Keratinocyte (primary cell): ENCODE data around the gene MYT1. TPM values are rescaled to one million over a fixed set of nuclear protein-coding genes. Genes with fewer than 3 reads are reported as not detected.

Experiments
- DNase-seq: peaks from one replicate; pipeline ENCODE4 v3.0.0-alpha.2; 2011; ENCODE audit warnings: low read depth, missing footprints, low spot score
- FAIRE-seq: peaks from 2 replicates; lab custom pipeline; 2011; peaks lifted over from hg19 to GRCh38; lab: Jason Lieb, UNC
- H2AFZ ChIP-seq: 2 replicates; pipeline ENCODE4 v1.6.0; 2012; ENCODE audit warnings: low read length, control low read depth, inconsistent platforms; ENCODE audit not compliant: control insufficient read depth
- H3K27ac ChIP-seq: 2 replicates; pipeline ENCODE4 v1.5.1; 2011; ENCODE audit warnings: low read length; ENCODE audit not compliant: control insufficient read depth, insufficient read depth
- H3K27me3 ChIP-seq: 3 replicates; pipeline ENCODE4 v1.6.0; 2011; ENCODE audit warnings: low read length; ENCODE audit not compliant: control insufficient read depth, insufficient read depth; ENCODE audit errors: extremely low read depth
- H3K36me3 ChIP-seq, 2 experiments: 2 replicates in 1 of 2; 3 replicates in 1 of 2; pipeline ENCODE4 v1.5.1; 2011; ENCODE audit warnings: low read length in 2 of 2, mild to moderate bottlenecking in 1 of 2; ENCODE audit not compliant: control insufficient read depth in 2 of 2, insufficient read depth in 2 of 2; ENCODE audit errors: extremely low read depth in 1 of 2
- H3K4me1 ChIP-seq: 3 replicates; pipeline ENCODE4 v1.5.1; 2011; ENCODE audit warnings: low read length; ENCODE audit not compliant: control insufficient read depth, insufficient read depth; ENCODE audit errors: extremely low read depth
- H3K4me2 ChIP-seq: 3 replicates; pipeline ENCODE4 v1.6.0; 2011; ENCODE audit warnings: low read depth, low read length; ENCODE audit not compliant: control insufficient read depth, insufficient read depth; ENCODE audit errors: extremely low read depth
- H3K4me3 ChIP-seq, 3 experiments: fragments of 200-600 bp in 1 of 3; sonication (generic) in 1 of 3; 2 replicates in 2 of 3; 3 replicates in 1 of 3; pipeline ENCODE4 v1.5.1; 2011 to 2016; ENCODE audit warnings: low read length in 3 of 3, mild to moderate bottlenecking in 3 of 3, control low read depth in 2 of 3, inconsistent platforms in 1 of 3, low read depth in 1 of 3, mixed read lengths in 1 of 3, mixed run types in 1 of 3, moderate library complexity in 1 of 3; ENCODE audit not compliant: control insufficient read depth in 2 of 3, insufficient read depth in 2 of 3; ENCODE audit errors: extremely low read depth in 1 of 3
- H3K79me2 ChIP-seq: 2 replicates; pipeline ENCODE4 v1.6.0; 2012; ENCODE audit warnings: low read length; ENCODE audit not compliant: control insufficient read depth, insufficient read depth
- H3K9ac ChIP-seq: 3 replicates; pipeline ENCODE4 v1.6.0; 2011; ENCODE audit warnings: low read length; ENCODE audit not compliant: control insufficient read depth, insufficient read depth; ENCODE audit errors: extremely low read depth
- H3K9me1 ChIP-seq: 3 replicates; pipeline ENCODE4 v1.6.0; 2011; ENCODE audit warnings: low read length; ENCODE audit not compliant: control insufficient read depth, insufficient read depth; ENCODE audit errors: extremely low read depth
- H3K9me3 ChIP-seq: 2 replicates; pipeline ENCODE4 v1.5.1; 2012; ENCODE audit warnings: low read depth, low read length; ENCODE audit not compliant: control insufficient read depth
- H4K20me1 ChIP-seq: 3 replicates; pipeline ENCODE4 v1.6.0; 2011; ENCODE audit warnings: low read length; ENCODE audit not compliant: control insufficient read depth, insufficient read depth; ENCODE audit errors: extremely low read depth
- CTCF ChIP-seq, 3 experiments: IDR thresholded peaks in 1 of 3; conservative IDR thresholded peaks in 1 of 3; optimal IDR thresholded peaks in 1 of 3; 2 replicates in 2 of 3; 3 replicates in 1 of 3; pipeline versions ENCODE3 to v1.5.1; 2011; ENCODE audit warnings: low read length in 3 of 3, mild to moderate bottlenecking in 3 of 3, moderate library complexity in 2 of 3, control low read depth in 1 of 3, inconsistent platforms in 1 of 3; ENCODE audit not compliant: insufficient read depth in 2 of 3; ENCODE audit errors: extremely low read depth in 1 of 3
- EZH2 ChIP-seq: IDR thresholded peaks from one replicate; pipeline ENCODE4 v1.6.1; 2012; ENCODE audit warnings: inconsistent platforms, mild to moderate bottlenecking, low read length, moderate library complexity
- dilution Hi-C: fragments of 300-500 bp; cut with MboI; formaldehyde crosslinking; loops from one replicate; pipeline ENCODE4 v1.7.0; 2020; ENCODE audit warnings: low sequenced_read_pairs; ENCODE audit not compliant: extremely low pct_ligation_motif_present
- polyA plus RNA-seq, 5 experiments: library from polyadenylated mRNA; depleted of rRNA in 3 of 5; stranded (reverse) in 3 of 5; stranded (forward) in 1 of 5; unstranded in 1 of 5; fragments of >200 nt; gene quantifications; 1 replicate in 1 of 5; 2 replicates in 3 of 5; 3 replicates in 1 of 5; pipeline versions ENCODE4 v1.2.1 to v1.2.3, GENCODE V29; 2011 to 2012; ENCODE audit warnings: missing spikeins in 2 of 5, low read depth in 1 of 5, low replicate concordance in 1 of 5

MYT1 gene
- polyA plus RNA-seq, 1 donor (not counting 4 experiments of a cell fraction or from before 2014, with no cell fraction given), result not detected

GRCh38 chr20:64188091-64188490 is 23.8 kb downstream of the MYT1 start:
- Histone ChIP-seq H4K20me1 (no peaks in the 10 kb centered on the region), H3K4me1 (no peaks in the 10 kb centered on the region), H2AFZ (no peak overlapping the region), H3K27ac (no peak overlapping the region), H3K9me1 (no peaks in the 10 kb centered on the region), H3K9ac (no peak overlapping the region), H3K36me3 (no peaks in the 10 kb centered on the region), H3K4me3 (no peak overlapping the region), H3K79me2 (no peaks in the 10 kb centered on the region), H3K9me3 (no peaks in the 10 kb centered on the region), H3K27me3 (no peaks in the 10 kb centered on the region), H3K4me2 (no peak overlapping the region)
- dilution Hi-C loops, result no loop called here
- TF ChIP-seq CTCF (optimal IDR thresholded peaks at IDR 0.05 in 1 of 3, IDR thresholded peaks at IDR 0.05 in 1 of 3, conservative IDR thresholded peaks at IDR 0.05 in 1 of 3; ENCODE audit: extremely low read depth in 1 of 3, insufficient read depth in 2 of 3, low read length in 3 of 3) (no peak), EZH2 (no peak)
- DNase-seq, result no peak
- no peak for FAIRE-seq

- Histone ChIP-seq H3K27me3 (peaks cover 5% of the 10 kb centered on the region), H3K79me2 (no peaks in the 10 kb centered on the region), H3K27ac (no peak overlapping the region), H3K4me3 (no peak overlapping the region), H3K4me2 (no peak overlapping the region), H3K9me1 (no peaks in the 10 kb centered on the region), H3K36me3 (no peaks in the 10 kb centered on the region), H3K9me3 (no peaks in the 10 kb centered on the region), H2AFZ (no peak overlapping the region), H3K9ac (no peak overlapping the region), H3K4me1 (no peaks in the 10 kb centered on the region), H4K20me1 (no peaks in the 10 kb centered on the region)
- no peak for DNase-seq
- FAIRE-seq, result no peak
- TF ChIP-seq CTCF (optimal IDR thresholded peaks at IDR 0.05 in 1 of 3, IDR thresholded peaks at IDR 0.05 in 1 of 3, conservative IDR thresholded peaks at IDR 0.05 in 1 of 3; ENCODE audit: extremely low read depth in 1 of 3, insufficient read depth in 2 of 3, low read length in 3 of 3) (no peak), EZH2 (no peak)
- dilution Hi-C loops, result no loop called here
Measured at GRCh38 chr20:64188682-64189529, 24.7 kb downstream of the MYT1 start.
